Thymus (tissue), 11 donors: ENCODE data around the gene PHTF1. TPM values are rescaled to one million over a fixed set of nuclear protein-coding genes. Genes with fewer than 3 reads are reported as not detected.
A peak's percentile ranks its signal among the peaks of the same experiment; 100 is the strongest.

ENCODE experiments used
- DNase-seq, 9 donors: peaks; one replicate each; pipeline ENCODE4 v3.0.0-alpha.2; 2013; ENCODE audit warnings: low spot score in 9 of 9, low read depth in 6 of 9, missing footprints in 1 of 9
- H3K27ac ChIP-seq, 2 donors: one replicate each; pipeline ENCODE4 v1.5.1; 2013; ENCODE audit warnings: control low read depth in 1 of 2, low read depth in 1 of 2, low read length in 1 of 2, mild to moderate bottlenecking in 1 of 2, moderate library complexity in 1 of 2
- H3K27me3 ChIP-seq, 2 donors: one replicate each; pipeline ENCODE4 v1.5.1; 2013; ENCODE audit warnings: low read length in 1 of 2; ENCODE audit not compliant: control insufficient read depth in 2 of 2, insufficient read depth in 1 of 2
- H3K36me3 ChIP-seq, 2 donors: one replicate each; pipeline ENCODE4 v1.5.1; 2013; ENCODE audit warnings: low read length in 1 of 2, mild to moderate bottlenecking in 1 of 2, moderate library complexity in 1 of 2; ENCODE audit not compliant: control insufficient read depth in 2 of 2, insufficient read depth in 2 of 2
- H3K4me1 ChIP-seq, 2 donors: one replicate each; pipeline ENCODE4 v1.5.1; 2013; ENCODE audit warnings: low read length in 2 of 2; ENCODE audit not compliant: control insufficient read depth in 2 of 2, insufficient read depth in 2 of 2
- H3K4me3 ChIP-seq, 2 donors: one replicate each; pipeline ENCODE4 v1.5.1; 2013; ENCODE audit warnings: low read length in 2 of 2, control low read depth in 1 of 2, mild to moderate bottlenecking in 1 of 2
- H3K9me3 ChIP-seq, 2 donors: one replicate each; pipeline ENCODE4 v1.5.1; 2013; ENCODE audit warnings: low read length in 1 of 2, mild to moderate bottlenecking in 1 of 2; ENCODE audit not compliant: control insufficient read depth in 2 of 2, insufficient read depth in 1 of 2
- WGBS: extraction: QIAGEN DNeasy Blood & Tissue Kit; methylation state at CpG from one replicate; pipeline ENCODE4 v1.1.7; 2013; 5-methylcytosine and 5-hydroxymethylcytosine counted together
- polyA plus RNA-seq: library from polyadenylated mRNA; stranded (reverse); fragments of 200-250 nt; gene quantifications from one replicate; pipeline ENCODE4 v1.2.3, GENCODE V29; 2013
- total RNA-seq: library from RNA; stranded (reverse); fragments of 120-200 nt; gene quantifications from one replicate; pipeline ENCODE4 v1.2.4, GENCODE V29; 2013
- donor health status: healthy.

Gene PHTF1
- total and polyA plus RNA-seq, 2 donors, result 6.1 to 9.8 TPM

DNA sequence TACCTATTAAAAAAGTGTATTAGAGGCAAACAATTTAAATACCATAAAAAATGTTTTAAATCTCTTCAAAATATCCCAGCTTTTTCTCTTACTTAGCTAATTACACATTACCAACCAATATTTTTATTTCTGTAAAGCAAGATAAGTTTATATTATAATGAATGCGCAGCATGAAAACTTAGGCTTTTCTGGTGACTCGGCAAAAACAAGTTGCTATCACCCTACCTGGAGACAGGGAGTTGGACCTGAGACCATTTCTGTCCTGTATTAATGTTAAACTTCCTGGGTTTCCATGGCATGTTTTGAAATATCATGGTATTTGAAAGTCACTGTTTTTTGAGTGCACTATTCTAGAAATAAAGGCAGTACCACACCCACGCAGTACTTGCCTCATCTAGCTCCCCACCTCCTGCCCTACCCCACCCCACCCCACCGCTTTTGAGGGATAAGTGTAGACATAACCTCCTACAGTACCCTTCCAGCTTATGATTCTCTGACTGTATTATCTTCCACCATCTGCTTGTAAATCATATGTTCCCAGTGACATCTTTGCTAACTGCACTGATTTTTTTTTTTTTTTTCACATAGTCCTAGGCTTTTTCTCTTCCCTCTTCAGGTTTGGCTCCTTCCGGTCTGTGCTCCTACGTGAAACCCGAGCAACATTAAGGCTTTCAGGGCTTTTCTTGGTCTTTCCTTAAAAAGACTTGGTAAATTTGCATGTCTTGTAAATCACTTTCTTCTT, 77.5 kb downstream of the PHTF1 start:
- DNase-seq, result no peak
- WGBS, result 98% methylated on average over 7 of the region's 7 CpGs

DNA sequence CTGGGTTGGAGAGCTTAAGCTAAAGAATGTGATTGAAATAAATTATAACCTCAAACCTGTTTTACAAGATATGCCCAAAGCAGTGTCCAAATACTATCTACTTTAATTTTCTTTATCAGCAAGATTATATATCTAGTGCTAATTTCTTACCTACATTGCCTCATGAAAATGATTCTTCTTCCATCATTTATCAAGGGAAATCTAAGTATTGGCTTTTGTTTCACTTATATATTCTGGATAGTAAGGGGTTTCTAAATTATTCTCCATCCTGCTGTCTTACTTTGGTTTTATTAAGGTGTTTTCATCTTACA, 81.2 kb downstream of the PHTF1 start:
- no peaks in the 10 kb centered on the region for H3K27me3 ChIP-seq
- no peaks in the 10 kb centered on the region for H3K36me3 ChIP-seq
- no peak for DNase-seq
- H3K4me1 ChIP-seq, result no peaks in the 10 kb centered on the region
- H3K9me3 ChIP-seq, result no peaks in the 10 kb centered on the region
- H3K27ac ChIP-seq, result no peak overlapping the region
- H3K4me3 ChIP-seq, result no peak overlapping the region

More for the DNA sequence above, 77.5 kb downstream of the PHTF1 start:
- Histone ChIP-seq H3K36me3 (no peaks in the 10 kb centered on the region), H3K27me3 (no peaks in the 10 kb centered on the region), H3K27ac (no peak overlapping the region), H3K4me1 (no peaks in the 10 kb centered on the region), H3K9me3 (no peaks in the 10 kb centered on the region), H3K4me3 (no peak overlapping the region)

DNA sequence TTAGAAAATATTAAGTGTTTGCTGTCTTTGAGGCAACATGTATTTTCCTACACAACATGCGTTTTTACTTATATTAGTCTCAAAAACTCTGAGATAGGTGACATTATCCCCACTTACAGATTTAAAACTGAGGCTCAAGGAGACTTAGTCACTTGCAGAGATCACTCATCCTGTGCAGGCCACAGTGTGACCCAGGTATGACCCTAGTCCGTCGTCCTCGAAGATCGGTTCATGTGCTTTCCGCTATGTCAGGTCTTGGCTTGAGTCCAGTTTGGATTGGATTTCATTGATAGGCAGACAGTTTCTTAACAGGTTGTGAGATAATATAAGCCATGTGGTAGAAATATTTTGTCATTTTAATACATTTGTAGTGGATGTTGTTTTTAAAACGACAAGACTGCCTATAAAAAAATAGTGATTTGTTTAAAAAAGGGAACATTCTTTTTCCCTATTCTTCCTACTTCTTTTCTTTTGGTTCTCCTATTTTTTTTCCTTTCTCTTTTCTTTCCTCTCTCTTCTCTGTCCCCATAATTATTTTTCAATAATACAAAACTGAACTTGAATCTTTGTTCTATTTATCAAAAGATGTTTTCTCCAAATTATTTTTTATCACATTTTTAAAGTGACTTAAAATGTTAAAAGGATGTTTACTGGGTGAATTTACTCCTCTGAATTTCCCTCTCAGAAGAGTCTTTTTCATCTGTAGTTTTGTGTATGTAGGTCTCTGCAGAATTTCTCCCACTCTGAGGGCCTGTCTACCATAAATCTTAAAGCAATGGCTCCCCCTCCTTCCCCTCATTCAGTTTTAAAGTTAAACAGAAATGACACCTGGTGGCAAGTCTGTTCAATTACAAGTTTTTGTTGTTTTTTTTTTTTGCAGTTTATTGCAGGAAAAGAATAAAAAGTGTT, 81.8 kb downstream of the PHTF1 start:
- WGBS, result 93% methylated on average over 7 of the region's 7 CpGs
- Histone ChIP-seq H3K36me3 (no peaks in the 10 kb centered on the region), H3K4me3 (no peak overlapping the region), H3K27me3 (no peaks in the 10 kb centered on the region), H3K27ac (no peak overlapping the region), H3K9me3 (no peaks in the 10 kb centered on the region), H3K4me1 (no peaks in the 10 kb centered on the region)
- peak in 8 of 9 donors; percentile 14 to 57 (median 23) for DNase-seq

DNA sequence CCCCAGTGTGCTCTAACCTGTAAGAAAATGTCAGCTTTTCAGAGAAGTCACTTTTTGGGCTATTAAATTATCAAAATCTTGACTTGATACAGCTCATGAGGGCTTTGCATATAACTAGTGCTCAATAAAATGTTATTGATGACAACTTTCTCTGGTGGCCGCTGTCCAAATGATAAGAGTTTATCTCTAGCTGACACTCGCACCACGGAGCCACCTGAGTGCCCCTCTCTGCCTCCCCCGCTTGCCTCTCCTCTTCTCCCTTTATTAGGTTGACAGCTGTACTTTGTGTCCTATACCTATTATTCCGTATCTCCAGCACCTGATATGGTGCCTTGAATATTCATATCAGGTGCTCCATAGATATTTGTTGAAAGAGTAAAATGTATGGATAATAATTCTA, 82.8 kb downstream of the PHTF1 start:
- H3K27ac ChIP-seq, result no peak overlapping the region
- no peaks in the 10 kb centered on the region for H3K36me3 ChIP-seq
- 99% methylated on average over 5 of the region's 5 CpGs for WGBS
- no peaks in the 10 kb centered on the region for H3K9me3 ChIP-seq
- no peaks in the 10 kb centered on the region for H3K27me3 ChIP-seq
- DNase-seq, result no peak
- no peaks in the 10 kb centered on the region for H3K4me1 ChIP-seq
- H3K4me3 ChIP-seq, result no peak overlapping the region

DNA sequence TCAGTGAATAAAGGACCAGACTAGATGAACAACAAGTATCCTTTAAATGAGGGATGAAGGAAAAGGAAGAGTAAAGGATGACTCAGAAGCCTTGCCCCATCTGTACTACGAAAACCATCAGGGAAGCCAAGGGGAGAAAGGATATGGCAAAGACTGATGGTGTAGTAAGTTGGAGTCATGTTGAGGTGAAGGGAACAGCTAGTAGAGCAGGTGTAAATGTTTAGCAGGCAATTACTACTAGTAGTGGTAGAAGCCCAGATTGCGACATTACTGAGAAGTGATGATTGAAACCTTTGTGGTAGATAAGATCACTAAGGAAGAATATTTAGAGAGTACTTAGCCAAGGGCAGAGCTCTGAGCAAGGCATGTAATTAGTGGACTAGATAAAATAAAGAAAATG, 84.0 kb downstream of the PHTF1 start:
- Histone ChIP-seq H3K36me3 (no peaks in the 10 kb centered on the region), H3K9me3 (no peaks in the 10 kb centered on the region), H3K4me3 (no peak overlapping the region), H3K27ac (no peak overlapping the region), H3K27me3 (no peaks in the 10 kb centered on the region), H3K4me1 (no peaks in the 10 kb centered on the region)
- WGBS, result over 99% methylated on average over 2 of the region's 2 CpGs
- DNase-seq, result no peak

DNA sequence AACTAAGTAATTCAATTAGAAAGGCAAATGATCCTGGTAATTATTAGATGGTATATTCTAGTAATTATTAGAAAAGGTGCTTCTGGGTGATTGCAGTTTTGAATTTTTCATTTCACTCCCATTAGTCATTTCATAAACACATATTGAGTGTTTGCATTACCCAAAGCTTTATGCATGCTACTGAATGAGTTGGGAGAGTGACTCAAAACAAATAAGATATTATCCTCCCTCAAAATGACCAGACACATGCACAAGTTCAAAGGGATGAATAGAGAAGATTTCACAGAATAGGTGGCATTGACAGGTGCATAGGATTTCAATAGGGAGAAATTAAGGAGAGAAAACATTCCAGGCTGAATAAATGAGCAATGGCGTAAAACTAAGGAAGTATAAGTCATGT, 84.7 kb downstream of the PHTF1 start:
- WGBS, result 96% methylated on average over 1 of the region's 1 CpG
- Histone ChIP-seq H3K27ac (no peak overlapping the region), H3K9me3 (no peaks in the 10 kb centered on the region), H3K4me1 (no peaks in the 10 kb centered on the region), H3K27me3 (no peaks in the 10 kb centered on the region), H3K36me3 (no peaks in the 10 kb centered on the region), H3K4me3 (no peak overlapping the region)
- no peak for DNase-seq

DNA sequence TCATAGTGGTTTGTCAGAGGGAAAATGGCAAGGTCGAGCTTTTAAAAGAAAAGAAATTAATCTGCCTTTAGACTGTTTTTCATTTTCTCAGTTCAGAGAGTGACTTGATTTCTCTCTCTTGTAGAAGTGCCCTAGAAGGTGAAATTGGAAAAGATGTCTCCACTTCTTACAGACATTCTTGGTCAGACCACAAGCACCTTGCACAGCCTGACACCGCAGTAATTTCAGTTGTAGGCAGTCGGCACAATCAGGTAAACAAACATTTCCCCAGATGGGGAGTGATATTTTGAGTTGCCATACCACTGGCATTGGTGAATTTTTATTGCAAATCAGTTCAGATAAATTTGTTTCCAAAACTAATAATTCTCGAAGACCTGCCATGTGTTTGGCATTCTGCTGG, 86.8 kb downstream of the PHTF1 start:
- H3K4me3 ChIP-seq, result no peak overlapping the region
- no peaks in the 10 kb centered on the region for H3K36me3 ChIP-seq
- no peaks in the 10 kb centered on the region for H3K4me1 ChIP-seq
- no peaks in the 10 kb centered on the region for H3K9me3 ChIP-seq
- DNase-seq, result no peak
- no peak overlapping the region for H3K27ac ChIP-seq
- 96% methylated on average over 4 of the region's 4 CpGs for WGBS
- no peaks in the 10 kb centered on the region for H3K27me3 ChIP-seq

DNA sequence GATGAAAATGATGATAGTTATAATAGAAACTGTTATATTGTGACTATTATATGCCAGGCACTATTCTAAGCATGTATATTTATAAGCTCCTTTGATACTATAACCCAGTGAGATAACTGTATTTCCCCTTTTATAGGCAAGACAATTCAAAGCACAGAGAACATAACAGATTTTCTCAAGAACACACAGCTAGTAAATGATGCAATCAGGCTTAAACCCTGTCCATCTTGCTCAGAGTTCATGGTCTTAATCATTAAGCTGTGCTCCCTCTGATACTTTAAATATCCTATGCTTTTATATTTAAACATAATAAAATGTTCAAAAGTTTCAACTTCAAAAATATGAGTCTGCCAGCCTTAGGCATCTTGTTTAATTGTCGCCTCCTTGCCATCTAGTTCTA, 88.6 kb downstream of the PHTF1 start:
- H3K4me3 ChIP-seq, result no peak overlapping the region
- H3K27ac ChIP-seq, result no peak overlapping the region
- H3K27me3 ChIP-seq, result no peaks in the 10 kb centered on the region
- H3K36me3 ChIP-seq, result no peaks in the 10 kb centered on the region
- WGBS, result 99% methylated on average over 1 of the region's 1 CpG
- DNase-seq, result no peak
- H3K4me1 ChIP-seq, result no peaks in the 10 kb centered on the region
- no peaks in the 10 kb centered on the region for H3K9me3 ChIP-seq

DNA sequence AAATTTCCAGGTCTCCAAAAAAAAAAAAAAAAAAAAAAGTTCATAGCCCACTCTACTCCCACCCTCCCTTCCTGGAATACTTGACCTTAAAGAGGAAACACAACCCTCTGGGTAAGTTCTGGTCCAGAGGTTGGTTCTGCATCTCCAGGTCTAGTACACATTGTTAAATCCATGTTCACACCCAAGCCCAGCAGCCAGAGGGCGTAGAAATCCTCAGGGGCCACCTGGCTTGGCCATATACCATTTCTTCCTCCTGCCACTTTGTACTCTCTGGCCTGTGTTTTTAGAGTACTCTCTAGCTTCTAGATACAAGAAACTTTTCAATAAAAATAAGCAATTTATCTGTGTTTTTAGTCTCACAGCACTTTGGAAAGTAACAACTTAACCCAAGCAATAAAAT, 89.3 kb downstream of the PHTF1 start:
- Histone ChIP-seq H3K36me3 (no peaks in the 10 kb centered on the region), H3K27me3 (no peaks in the 10 kb centered on the region), H3K27ac (no peak overlapping the region), H3K4me3 (no peak overlapping the region), H3K9me3 (no peaks in the 10 kb centered on the region), H3K4me1 (no peaks in the 10 kb centered on the region)
- DNase-seq, result no peak
- WGBS, result 98% methylated on average over 1 of the region's 1 CpG
